Retinal pigment epithelial cell (primary cell): ENCODE data around the gene STIMATE.

Experiments used
- DNase-seq: peaks from one replicate; pipeline ENCODE4 v3.0.0-alpha.2; 2010; ENCODE audit warnings: low read depth
- H3K4me3 ChIP-seq: 2 replicates; pipeline ENCODE4 v1.5.1; 2011; ENCODE audit warnings: mild to moderate bottlenecking, low read length, control low read depth, moderate library complexity
- CTCF ChIP-seq: conservative IDR thresholded peaks from 2 replicates; pipeline ENCODE4 v1.5.1; 2011; ENCODE audit warnings: low read depth, low read length, control low read depth, inconsistent platforms

STIMATE gene

GRCh38 chr3:52897130-52898122 lies at the start of gene STIMATE:
TSS of gene STIMATE (minus strand) at chr3:52897548. CDS start at chr3:52897450, 98 bp downstream.
- peak; percentile 33 for DNase-seq
- peak within 1 kb of the TSS; percentile 76 for H3K4me3 ChIP-seq
- no peak for TF ChIP-seq CTCF

- no peak for TF ChIP-seq CTCF
- H3K4me3 ChIP-seq, result no peak overlapping the region
- DNase-seq, result no peak
Measured at GRCh38 chr3:52939600-52939999, 42.3 kb upstream of the STIMATE start.

GRCh38 chr3:52934630-52935530 lies 37.5 kb upstream of the STIMATE start:
- peak; percentile 91 for TF ChIP-seq CTCF
- DNase-seq, result peak; percentile 14
- no peak overlapping the region for H3K4me3 ChIP-seq

GRCh38 chr3:52931889-52932288 lies 34.5 kb upstream of the STIMATE start:
- DNase-seq, result no peak
- TF ChIP-seq CTCF, result peak; percentile 17
- no peak overlapping the region for H3K4me3 ChIP-seq

- no peak for DNase-seq
- no peak overlapping the region for H3K4me3 ChIP-seq
- TF ChIP-seq CTCF, result no peak
Measured at GRCh38 chr3:52931328-52931727, 34.0 kb upstream of the STIMATE start.

- DNase-seq, result no peak
- H3K4me3 ChIP-seq, result no peak overlapping the region
- no peak for TF ChIP-seq CTCF
Measured at GRCh38 chr3:52930748-52931147, 33.4 kb upstream of the STIMATE start.
